Measurements from ENCODE around the gene VLDLR. TPM values are rescaled to one million over a fixed set of nuclear protein-coding genes. Genes with fewer than 3 reads are reported as not detected.

The VLDLR gene
- 35.6 and 44.7 TPM in 2 replicates for total RNA-seq

GRCh38 chr9:2621722-2622460 lies at the start of gene VLDLR:
Gene VLDLR, plus strand, starts transcription at chr9:2621787. Its CDS starts 403 bp downstream, at chr9:2622190.

Other genes starting within 250 kb of the VLDLR start
- not detected in 2 replicates for gene KCNV2, start 95.7 kb downstream of the VLDLR start, total RNA-seq
- gene PUM3, start 222.3 kb downstream of the VLDLR start, total RNA-seq: 55.0 and 59.1 TPM in 2 replicates